A172 (cell line): Measurements from ENCODE around the gene CRIP2. TPM values are rescaled to one million over a fixed set of nuclear protein-coding genes. Genes with fewer than 3 reads are reported as not detected.

ENCODE experiments used
- DNase-seq: peaks from one replicate; pipeline ENCODE4 v3.0.0-alpha.2; 2015; ENCODE audit warnings: low spot score
- total RNA-seq: library from RNA; depleted of rRNA; stranded (reverse); fragments of >200 nt; shearing (Covaris generic); gene quantifications from 2 replicates; pipeline ENCODE4 v1.2.3, GENCODE V29; 2014

The CRIP2 gene
- total RNA-seq, 1 experiment from 2014 or later, result 195 TPM

DNA sequence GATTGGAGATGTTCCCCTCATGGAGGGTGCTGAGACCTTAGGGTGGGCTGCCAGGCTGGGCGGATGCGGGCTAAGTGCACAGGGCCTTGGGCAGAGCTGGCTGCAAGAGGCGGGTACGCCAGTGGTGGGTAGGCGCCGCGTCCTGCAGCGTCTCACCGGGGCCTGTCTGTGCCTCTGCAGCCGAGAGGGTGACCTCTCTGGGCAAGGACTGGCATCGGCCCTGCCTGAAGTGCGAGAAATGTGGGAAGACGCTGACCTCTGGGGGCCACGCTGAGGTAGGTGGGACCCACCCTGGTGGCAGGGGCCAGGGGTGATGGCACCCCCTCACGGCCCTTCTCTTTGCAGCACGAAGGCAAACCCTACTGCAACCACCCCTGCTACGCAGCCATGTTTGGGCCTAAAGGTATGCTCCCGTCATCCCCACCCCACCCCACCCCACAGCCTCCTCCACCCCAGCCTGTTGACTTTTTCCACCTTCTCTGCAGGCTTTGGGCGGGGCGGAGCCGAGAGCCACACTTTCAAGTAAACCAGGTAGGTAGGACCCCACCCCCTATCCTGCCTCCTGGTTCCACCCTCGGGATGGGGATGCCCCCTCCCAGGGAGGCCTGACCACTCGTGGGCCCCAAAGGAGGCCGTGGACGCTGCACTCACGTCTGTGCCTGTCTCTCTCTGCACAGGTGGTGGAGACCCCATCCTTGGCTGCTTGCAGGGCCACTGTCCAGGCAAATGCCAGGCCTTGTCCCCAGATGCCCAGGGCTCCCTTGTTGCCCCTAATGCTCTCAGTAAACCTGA lies 13.6 kb downstream of the CRIP2 start:
- DNase-seq, result no peak

DNA sequence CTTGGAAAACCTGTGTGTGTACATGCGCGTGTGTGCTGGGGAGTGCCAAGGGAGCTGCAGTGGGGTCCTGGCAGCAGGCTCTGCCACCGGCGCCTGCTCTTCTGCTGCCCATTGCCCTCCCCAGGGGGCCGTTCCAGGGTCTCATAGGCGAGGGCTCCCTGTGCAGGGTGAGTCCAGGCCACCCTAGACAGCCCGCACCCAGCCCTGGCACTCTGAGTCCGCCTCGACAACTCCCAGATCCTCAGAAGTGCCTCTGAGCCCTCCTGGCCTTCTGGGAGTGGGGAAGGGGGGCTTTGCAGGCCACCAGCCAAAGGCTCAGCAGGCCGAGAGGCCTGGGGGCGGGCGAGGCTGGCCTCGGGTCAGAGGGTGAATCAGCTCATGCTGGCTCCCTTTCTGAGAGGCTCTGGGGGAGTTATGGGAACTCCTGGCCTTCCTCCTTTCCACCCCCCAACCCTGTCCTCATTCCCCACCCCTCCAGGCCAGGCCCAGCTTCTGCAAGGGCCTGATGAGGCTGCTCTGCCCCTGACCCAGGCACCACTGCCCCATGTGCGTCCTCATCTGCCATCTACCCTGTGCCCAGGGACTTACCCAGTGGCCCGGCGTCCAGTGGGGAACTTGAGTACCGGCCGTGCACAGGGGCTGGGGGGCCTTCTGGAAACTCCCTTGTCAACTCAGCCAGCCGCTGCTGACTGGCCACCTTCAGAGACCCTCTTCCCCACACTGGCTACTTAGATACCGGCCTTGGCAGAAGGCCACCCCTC lies 14.3 kb downstream of the CRIP2 start:
- no peak for DNase-seq

DNA sequence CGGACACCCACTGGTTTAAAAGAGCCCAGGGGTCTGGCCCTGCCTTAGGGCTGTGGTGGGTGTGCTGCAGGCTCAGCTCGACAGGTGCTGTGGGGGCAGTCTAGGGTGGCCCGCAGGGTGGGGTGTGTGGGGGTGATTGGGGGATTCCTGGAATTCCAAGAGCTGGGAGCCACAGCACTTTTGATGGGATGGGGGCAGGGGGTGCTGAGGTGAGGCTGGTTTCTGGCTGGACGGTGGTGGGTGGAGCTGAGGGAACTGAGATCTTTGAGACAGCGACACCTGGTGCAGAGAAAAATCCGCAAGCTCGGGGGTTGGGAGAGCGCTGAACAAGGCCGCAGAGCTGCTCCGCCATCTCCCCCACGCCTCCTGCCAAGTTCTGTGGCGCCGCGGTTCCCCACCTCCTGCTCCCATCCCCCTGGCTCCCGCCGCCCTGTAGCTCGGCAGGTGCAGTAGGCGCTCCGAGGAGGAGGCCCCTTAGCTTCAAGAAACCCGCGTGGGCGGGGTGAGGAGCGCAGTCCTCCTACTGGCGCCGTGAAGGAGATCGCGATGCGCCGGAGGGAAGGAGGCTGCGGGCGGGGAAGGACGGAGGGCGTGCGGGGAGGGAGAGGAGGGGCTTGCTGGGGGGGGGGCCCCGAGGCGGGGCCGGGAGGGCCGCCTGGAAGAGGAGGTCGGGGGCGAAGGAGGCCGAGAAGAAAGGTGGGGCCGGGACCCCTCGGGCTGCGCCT lies 15.1 kb downstream of the CRIP2 start:
- DNase-seq, result peak; percentile 75

DNA sequence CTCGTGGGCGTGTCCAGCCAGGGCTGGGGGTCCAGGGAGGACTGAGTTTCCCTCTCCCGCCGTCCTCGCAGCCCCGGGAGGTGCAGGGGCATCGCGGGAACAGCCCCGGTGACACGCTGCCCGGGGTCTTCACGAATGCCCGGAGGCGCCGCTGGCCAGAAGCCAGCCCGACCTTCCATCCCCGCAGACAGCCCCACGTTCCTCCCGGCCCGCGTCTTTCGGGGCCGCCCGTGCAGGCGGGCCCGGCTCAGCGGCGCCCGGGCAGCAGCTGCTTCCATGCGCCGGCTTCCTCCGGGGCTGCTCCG lies 15.6 kb downstream of the CRIP2 start:
- no peak for DNase-seq

DNA sequence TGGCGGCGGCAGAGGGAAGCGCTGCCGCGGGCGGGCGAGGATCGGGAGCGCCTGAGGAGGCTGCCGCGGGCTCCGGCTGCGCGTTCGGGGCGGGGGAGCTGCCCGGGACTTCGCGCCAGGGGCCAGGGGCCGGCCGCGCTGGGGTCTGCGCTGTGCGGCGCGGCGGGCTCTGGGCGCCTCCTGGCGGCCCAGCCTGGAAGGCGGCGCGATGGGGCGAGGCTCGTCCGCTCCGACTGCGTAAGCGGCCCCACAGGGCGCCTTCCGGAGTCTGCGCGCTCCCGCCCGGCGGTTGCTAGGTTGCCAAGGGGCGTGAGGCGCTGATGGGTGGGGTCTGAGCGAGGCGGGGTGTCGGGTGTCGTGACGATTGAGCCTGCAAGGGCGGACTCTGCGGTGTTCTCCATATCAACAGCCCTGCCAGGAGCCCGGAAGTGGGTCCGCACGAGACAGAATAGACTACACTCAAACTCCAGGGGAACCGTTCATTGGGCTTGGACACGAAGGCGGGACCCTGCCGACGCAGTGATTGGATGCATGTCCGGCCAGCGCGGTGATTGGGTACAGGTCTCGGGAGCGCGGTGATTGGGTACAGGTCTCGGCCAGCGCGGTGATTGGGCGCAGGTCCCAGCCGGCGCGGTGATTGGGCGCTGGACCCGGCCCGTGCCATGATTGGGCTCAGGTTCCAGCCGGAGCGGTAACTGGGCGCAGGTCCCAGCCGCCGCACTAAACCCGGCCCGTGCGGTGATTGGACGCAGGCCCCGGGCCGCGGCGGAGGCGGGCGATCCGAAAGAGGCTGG lies 16.1 kb downstream of the CRIP2 start, which contains the start of gene TEDC1:
Gene TEDC1, plus strand, starts transcription at position 675 of the 794 bp plus-strand sequence. CDS start 130 bp downstream, outside the sequence.
- DNase-seq, result peak; percentile 97

DNA sequence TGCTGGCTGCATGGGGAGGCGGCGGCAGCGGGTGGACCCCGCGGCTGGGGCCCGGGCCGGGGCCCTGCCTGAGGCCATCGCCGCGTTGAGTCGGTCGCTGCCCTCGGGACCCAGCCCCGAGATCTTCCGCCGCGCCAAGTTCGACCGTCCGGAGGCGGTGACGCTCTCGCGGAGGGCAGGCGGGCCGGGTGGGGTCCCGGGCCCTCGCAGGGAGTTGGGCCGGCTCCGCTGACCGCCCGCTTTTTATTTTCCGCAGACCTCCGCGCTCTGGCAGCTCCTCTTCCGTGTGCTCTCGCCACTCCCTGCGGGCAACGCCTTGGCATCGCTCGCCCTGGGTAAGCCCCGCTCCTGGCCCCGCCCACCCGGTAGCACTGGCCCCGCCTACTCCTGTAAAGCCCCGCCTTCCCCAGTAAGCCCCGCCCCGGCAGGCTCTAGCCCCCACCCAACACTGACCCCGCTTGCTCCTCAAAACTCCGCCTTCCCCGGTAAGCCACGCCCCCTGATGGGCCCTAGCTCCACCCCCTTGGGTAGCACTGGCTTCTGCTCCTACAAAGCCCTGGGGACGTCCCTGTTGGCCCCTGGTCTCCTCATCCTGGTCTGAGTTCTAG lies 16.8 kb downstream of the CRIP2 start:
- DNase-seq, result no peak

DNA sequence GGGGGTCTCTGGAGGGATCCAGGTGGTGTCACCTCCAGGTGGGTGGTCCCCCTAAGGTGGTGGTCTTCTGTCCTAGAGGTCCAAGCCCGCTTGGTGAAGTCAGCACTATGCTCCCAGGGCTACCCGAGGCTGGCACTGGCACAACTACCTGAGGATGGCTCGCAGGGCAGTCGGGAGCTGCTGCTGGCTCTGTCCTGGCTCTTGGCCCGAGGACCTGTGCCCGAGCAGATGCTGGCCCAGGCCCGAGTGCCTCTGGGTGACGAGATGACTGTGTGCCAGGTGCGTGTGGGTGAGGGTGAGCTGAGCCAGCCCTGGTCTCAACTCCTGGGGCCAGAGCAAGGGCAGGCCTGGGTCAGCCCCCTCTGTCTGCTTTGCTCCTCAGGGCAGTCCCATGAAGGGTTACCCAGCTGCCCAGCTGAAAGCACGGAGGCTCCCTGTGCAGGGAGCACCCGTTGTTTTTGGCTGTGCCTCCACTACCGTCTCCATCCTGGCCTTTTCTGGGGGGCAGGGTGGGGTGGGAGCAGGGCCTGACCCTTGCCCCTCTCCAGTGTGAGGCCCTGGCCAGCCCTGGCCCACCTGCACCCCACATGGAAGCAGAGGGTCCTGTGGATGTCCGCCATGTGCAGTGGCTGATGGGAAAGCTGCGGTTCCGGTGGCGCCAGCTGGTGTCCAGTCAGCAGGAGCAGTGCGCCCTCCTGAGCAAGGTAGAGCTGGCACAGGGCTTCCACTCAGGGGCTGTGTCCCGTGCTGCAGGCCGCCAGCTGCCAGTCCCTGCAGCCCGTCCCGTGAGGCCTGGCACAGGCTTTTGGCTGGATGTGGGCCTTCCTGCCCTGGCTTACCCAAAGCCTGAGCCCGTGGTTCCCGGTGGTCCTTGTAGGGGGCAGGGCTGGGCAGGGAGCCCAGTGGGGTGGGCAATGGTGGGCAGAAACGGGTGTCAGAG lies 17.7 kb downstream of the CRIP2 start:
- no peak for DNase-seq

DNA sequence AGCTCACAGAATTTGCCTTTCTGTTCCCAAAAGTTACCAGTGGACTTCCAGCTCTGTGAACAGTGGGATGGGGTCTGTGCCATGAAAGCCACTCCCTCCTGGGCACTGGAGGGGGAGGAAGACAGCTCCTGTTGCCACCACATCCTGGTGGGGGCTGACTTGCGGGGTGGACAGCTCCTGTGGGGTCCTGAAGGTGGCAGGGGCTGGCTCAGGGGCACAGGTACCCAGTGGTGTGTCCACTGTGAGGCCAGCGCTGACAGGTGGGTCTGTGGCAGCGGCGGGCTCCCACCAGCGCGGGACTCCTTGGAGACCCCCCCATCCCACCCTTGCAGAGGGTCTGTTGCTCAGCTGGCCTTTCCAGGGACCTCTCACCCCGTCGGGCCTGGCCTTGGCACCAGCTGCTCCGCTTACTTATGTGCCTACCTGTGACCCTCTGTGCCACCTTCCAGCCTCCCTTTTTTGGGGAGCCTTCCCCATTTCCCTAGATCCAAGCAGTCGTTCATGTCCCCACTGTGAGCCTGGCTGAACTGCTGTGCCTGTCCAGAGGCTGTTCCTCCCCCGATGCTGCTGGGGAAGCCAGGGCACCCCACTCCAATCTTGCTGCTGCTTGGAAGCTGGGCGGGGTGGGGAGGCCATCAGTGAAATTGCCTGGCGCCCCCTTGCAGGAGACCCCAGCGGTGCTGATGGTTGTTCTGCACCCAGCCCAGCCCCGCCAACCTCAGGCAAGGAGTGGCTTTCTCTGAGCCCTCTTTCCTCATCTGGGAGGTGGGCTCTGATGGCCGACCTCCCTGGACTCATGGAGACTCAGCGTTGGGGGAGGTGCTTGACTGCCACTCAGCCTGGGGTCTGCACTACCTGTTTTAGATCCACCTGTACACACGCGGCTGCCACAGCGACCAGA lies 18.6 kb downstream of the CRIP2 start:
- DNase-seq, result no peak

DNA sequence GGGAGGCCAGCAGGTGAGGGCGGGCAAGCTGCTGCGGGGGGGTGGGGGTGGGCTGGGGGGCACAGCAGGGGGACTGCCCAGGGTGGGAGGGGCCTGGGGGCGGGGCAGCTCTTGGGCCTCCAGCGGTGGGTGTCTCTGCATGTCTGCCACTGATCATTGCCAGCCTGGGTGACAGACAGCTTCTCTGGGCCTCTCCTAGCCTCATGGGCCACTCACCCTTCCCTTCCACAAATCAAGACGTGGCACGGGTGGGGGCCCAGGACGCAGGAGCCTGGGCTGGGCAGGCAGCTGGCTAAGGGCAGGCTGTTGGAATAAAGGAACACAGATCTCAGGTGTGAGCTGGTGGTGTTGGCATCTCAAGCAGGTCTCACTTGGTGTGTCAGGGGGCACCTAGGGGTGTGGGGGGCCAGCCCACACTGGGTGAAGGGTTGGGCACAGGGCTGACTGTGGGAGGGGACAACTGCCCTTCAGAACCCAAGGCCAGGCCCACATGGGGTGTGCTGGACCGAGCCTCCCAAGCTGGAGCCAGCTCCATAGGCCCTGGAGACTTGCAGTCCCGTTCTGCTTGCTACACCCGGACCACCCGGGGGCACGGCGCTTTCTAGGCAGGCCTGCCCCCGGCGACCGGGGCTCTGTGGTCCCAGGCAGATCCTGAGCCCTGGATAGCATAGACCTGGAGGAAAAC lies 19.4 kb downstream of the CRIP2 start:
- DNase-seq, result no peak

DNA sequence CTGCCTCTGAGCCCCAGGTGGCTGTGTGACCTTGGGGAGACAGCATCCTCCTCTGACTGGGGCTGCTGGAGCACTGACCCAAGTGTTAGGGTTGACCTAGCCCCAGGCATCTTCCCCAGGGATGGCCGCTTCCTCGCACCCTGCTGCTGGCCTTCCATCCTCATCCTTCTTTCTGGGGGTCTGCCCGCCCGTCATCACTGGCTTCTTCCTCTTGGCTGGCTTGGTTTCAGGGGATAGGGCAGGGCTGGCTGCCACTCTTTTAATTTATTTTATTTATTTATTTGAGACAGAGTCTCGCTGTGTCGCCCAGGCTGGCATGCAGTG lies 19.9 kb downstream of the CRIP2 start:
- no peak for DNase-seq

DNA sequence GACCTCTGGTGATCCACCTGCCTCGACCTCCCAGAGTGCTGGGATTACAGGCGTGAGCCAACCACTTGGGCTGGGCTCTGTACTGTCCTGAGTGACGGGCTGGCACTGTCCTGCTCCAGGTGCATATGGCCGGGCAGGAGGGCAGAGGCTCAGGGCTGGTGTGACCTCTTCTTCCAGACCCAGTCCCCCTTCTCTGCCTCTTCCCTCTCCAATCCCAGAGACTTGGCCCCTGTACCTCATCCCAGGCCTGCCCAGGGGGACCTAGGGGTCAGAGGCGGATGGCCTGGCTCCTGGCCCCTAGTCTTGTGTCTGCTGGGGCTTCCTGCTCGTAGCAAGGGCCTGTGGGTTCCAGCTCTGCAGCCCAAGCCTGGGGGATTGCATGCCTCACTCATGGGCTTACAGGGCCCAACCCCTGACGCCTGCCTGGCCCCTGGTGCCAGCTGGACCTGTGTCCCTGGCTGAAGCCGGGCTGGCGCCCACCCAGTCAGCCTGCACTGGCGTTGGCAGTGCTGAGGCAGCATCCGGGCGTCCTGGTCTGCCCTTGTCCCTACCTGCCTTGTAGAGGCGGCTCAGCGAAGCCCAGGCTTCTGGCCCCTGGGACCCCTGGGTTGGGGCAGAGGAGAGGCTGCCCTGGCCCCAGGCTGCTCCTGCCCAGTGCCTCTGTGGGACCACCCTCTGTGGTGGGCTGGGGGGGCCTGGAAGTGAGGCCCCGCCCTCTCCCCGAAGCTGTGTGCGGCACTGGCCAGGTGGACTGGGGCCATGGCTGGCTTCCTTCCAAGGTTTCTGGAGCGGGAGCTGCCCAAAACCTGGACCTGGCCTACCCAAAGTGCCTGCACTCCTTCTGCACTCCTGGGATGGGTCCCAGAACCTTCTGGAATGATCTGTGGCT lies 20.7 kb downstream of the CRIP2 start:
- DNase-seq, result no peak

DNA sequence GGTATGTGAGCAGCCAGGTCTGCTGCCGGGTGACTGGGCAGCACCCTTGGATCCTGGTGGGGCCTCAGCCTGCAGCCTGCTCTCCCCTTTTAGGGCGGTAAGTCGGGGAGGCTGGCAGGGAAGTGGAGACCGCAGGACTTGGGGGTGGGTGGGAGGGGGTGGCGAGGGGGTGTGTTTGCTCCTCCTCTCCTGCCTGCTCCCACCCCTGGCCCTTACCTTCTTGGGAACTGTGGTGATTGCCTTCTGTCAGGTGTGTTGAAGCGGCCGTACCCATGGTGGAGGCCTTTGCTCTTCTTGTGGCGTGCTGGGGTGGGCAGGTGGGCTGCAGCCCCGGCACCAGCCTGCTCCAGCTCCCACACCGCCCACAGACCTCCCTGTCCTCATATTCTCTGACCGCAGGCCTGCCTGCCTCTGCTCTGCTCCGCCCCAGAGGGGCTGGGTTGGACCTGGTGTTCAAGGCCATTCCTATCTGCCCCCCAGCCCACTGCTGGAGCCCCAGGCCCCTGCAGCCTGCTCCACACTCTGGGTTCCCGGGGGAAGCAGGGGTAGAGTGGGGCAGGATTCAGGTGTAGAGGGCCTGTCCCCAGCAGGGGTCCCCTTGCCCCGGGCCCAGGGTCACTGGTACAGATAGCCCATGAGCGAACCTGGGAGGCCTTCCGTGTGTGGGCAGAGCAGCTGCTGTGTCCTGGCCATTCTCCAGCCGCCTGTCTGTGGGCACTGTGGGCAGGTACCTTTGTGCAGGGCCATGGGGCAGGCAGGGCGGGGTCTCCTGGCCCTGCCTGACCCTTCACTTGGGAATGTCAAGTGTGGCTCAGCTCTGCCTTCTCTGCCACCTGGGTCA lies 21.6 kb downstream of the CRIP2 start:
- no peak for DNase-seq

DNA sequence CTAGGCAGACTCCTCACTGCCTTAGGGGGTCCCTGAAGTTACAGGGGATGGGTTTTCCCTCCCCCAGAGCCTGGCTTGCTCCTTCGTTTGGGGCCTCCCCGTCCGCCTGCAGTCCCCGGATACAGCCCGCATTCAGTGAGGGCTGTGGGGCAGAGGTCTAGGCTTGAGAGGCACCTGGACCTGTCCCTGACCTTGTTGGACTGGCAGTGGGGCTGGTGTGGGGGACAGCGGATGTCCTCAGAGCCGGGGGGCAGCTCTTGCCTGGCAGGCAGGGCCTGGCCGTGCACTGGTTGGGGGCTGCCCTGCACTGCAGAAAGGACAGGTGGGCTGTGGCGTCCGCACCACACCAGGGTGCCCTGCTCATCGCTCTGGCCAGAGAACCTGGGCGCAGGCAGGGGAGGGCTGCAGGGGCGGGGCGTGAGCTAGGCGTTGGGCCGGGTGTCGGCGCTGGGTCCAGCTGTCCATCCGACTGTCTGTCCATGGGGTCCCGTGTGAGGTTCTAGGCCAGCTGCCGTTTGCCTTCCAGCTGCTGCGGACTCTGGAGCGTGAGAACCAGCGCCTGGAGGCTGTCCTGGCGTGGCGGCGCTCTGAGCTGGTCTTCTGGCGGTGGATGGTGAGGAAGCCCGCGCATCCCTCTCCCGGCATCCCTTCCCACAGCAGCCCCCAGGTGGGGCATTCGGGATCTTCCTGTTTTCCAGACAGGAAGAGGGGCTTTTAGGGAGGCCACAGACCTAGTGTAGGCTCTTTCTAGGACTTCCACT lies 22.4 kb downstream of the CRIP2 start:
- no peak for DNase-seq

DNA sequence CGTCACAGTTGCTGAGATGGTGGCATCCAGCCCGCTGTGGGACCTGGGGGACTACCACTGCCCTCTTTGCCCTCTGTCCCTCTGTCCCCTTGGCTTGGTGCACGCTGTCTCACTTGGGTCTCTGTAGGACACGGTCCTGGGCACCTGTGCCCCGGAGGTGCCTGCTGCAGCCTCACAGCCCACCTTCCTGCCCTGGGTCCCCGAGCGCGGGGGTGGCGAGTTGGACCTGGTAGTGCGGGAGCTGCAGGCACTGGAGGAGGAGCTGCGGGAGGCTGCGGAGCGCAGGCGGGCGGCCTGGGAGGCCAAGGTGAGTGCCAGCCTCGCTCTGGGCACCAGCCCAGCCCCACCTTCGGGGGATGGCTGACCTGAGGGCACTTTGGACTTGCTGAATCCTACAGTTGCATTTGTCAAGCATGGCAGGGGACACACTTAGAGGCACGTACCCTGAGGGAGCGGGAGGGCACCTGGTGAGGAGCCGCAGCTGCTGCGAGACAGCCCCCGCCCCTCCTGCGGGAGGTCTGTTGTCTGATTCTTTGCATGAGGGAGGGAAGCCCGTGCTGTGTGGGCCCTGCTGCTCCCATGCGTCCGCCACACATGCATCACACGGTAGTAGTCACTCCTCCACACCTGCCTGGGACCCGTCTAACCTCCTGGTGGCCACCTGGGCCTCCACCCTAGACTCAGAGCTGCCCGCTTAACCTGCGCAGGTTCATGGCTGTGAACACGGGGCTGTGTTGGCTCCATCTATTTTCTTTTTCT lies 23.2 kb downstream of the CRIP2 start:
- DNase-seq, result no peak
